MM.1S (cell line): ENCODE results near the gene ARMC3.

Experiments used
- EZH2 ChIP-seq: fragments of 300-600 bp; sonication (generic); optimal IDR thresholded peaks from 2 replicates; pipeline ENCODE3; 2017; ENCODE audit warnings: low read depth, mild to moderate bottlenecking, antibody characterized with exemption, low read length, mixed read lengths
- EZH2phosphoT487 ChIP-seq: fragments of 300-600 bp; sonication (generic); IDR thresholded peaks from 2 replicates; pipeline ENCODE4 v1.6.1; 2018; ENCODE audit warnings: antibody characterized with exemption, low read length
- TF ChIP-seq, protein P1 (sequence below): fragments of 300-600 bp; sonication (generic); IDR thresholded peaks from 2 replicates; pipeline ENCODE4 v1.5.1; 2016; ENCODE audit warnings: antibody characterized with exemption, low read length, mixed read lengths

DNA sequence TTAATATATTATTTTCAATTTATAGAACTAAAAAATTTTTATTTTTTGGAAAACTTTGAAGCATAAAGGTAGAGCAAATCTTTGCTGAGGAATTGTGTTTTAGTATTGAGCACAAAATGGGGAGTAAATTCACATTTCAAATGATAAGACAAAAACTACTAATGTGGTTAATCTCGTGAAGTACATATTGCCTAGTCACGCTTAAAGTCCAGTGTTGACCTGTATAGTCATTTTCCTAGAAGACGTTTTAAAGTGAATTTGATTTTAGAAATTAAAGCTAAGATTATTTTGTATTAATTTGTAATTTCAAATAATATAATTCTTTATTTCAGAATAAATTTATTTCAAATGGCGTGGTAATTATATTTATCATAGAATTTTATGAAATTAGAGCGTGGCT lies 110.3 kb downstream of the ARMC3 start:
- TF ChIP-seq, protein P1, sequence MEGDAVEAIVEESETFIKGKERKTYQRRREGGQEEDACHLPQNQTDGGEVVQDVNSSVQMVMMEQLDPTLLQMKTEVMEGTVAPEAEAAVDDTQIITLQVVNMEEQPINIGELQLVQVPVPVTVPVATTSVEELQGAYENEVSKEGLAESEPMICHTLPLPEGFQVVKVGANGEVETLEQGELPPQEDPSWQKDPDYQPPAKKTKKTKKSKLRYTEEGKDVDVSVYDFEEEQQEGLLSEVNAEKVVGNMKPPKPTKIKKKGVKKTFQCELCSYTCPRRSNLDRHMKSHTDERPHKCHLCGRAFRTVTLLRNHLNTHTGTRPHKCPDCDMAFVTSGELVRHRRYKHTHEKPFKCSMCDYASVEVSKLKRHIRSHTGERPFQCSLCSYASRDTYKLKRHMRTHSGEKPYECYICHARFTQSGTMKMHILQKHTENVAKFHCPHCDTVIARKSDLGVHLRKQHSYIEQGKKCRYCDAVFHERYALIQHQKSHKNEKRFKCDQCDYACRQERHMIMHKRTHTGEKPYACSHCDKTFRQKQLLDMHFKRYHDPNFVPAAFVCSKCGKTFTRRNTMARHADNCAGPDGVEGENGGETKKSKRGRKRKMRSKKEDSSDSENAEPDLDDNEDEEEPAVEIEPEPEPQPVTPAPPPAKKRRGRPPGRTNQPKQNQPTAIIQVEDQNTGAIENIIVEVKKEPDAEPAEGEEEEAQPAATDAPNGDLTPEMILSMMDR: no peak
- TF ChIP-seq EZH2phosphoT487 (no peak), EZH2 (no peak)
